Endothelial cell (in vitro differentiated cells): ENCODE results near the gene RNF11. TPM values are rescaled to one million over a fixed set of nuclear protein-coding genes. Genes with fewer than 3 reads are reported as not detected.

Experiments
- DNase-seq: peaks from one replicate; pipeline ENCODE4 v3.0.0; 2021; ENCODE audit warnings: low spot score
- H3K27ac Mint-ChIP-seq: one replicate; pipeline ENCODE4 v1.8.0; 2021; ENCODE audit warnings: mixed read lengths, inconsistent platforms; ENCODE audit not compliant: unreplicated experiment
- H3K27me3 Mint-ChIP-seq: one replicate; pipeline ENCODE4 v1.8.0; 2021; ENCODE audit warnings: mild to moderate bottlenecking, moderate library complexity, mixed read lengths, inconsistent platforms; ENCODE audit not compliant: unreplicated experiment
- H3K36me3 Mint-ChIP-seq: one replicate; pipeline ENCODE4 v1.8.0; 2021; ENCODE audit warnings: mild to moderate bottlenecking, low read depth, mixed read lengths, inconsistent platforms; ENCODE audit not compliant: unreplicated experiment
- H3K4me1 Mint-ChIP-seq: one replicate; pipeline ENCODE4 v1.8.0; 2021; ENCODE audit warnings: mild to moderate bottlenecking, mixed read lengths, inconsistent platforms; ENCODE audit not compliant: unreplicated experiment
- H3K4me3 Mint-ChIP-seq: one replicate; pipeline ENCODE4 v1.8.0; 2021; ENCODE audit warnings: mild to moderate bottlenecking, mixed read lengths, inconsistent platforms; ENCODE audit not compliant: unreplicated experiment
- H3K9me3 Mint-ChIP-seq: one replicate; pipeline ENCODE4 v1.8.0; 2021; ENCODE audit warnings: mixed read lengths, inconsistent platforms; ENCODE audit not compliant: unreplicated experiment
- total RNA-seq: library from RNA; stranded (reverse); fragmentation: NEBNext Ultra II Directional; extraction: Animal tissue kit (Norgen Biotek cat#: 25700); gene quantifications from one replicate; pipeline ENCODE4 v1.2.1, GENCODE V29; 2021; ENCODE audit not compliant: unreplicated experiment
- TF ChIP-seq, protein P1 (sequence below): fragments of 200-600 bp; sonication (generic); IDR thresholded peaks from one replicate; pipeline ENCODE4 v1.5.0; 2021; ENCODE audit warnings: antibody characterized with exemption; ENCODE audit not compliant: unreplicated experiment

Gene RNF11
- total RNA-seq, 1 donor from 2014 or later = 74.1 TPM

DNA sequence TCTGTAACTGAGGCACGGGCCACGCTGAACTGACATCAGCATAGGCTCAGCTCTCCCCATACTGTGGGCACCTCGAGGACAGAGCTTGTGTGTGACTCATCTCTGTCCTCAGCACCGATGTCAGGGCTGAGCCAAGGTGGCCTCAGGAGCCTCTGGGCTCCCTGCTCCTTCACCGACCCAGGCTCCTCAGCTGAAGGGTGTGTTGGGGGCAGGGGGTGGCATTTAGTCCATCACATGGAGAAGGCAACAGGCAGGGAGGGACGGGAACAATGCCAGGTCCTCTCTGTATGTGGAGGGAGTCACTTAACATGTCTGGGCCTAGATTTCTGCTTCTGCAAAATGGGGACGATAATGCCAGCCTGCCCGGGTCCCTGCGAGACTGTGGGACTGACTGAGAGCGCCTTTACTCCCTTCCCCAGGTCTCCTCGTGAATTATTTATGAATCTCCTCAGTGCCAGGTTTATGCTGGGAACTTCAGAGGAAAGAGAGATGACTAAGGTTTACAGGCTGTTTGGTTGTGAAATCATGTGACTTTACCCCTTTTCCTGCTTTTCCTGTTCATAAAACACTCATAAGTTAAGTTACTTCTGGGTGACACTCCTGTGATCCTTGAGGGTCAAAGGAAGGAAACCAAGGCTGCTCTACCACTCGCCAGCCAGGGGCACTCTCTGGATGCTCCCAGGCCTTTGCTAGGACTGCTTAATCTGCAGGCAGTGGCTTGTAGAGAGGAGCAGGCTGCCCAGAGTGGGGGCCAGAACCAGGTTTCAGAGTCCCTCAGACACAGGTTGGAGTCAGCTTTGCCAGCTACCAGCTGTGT lies 78.1 kb downstream of the RNF11 start:
- Mint-ChIP-seq H3K27ac (peak overlapping the region; percentile 42), H3K4me3 (no peak overlapping the region), H3K36me3 (no peaks in the 10 kb centered on the region), H3K27me3 (peaks cover 13% of the 10 kb centered on the region), H3K9me3 (no peaks in the 10 kb centered on the region), H3K4me1 (peaks cover 36% of the 10 kb centered on the region)
- TF ChIP-seq, protein P1, sequence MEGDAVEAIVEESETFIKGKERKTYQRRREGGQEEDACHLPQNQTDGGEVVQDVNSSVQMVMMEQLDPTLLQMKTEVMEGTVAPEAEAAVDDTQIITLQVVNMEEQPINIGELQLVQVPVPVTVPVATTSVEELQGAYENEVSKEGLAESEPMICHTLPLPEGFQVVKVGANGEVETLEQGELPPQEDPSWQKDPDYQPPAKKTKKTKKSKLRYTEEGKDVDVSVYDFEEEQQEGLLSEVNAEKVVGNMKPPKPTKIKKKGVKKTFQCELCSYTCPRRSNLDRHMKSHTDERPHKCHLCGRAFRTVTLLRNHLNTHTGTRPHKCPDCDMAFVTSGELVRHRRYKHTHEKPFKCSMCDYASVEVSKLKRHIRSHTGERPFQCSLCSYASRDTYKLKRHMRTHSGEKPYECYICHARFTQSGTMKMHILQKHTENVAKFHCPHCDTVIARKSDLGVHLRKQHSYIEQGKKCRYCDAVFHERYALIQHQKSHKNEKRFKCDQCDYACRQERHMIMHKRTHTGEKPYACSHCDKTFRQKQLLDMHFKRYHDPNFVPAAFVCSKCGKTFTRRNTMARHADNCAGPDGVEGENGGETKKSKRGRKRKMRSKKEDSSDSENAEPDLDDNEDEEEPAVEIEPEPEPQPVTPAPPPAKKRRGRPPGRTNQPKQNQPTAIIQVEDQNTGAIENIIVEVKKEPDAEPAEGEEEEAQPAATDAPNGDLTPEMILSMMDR = no peak
- no peak for DNase-seq

DNA sequence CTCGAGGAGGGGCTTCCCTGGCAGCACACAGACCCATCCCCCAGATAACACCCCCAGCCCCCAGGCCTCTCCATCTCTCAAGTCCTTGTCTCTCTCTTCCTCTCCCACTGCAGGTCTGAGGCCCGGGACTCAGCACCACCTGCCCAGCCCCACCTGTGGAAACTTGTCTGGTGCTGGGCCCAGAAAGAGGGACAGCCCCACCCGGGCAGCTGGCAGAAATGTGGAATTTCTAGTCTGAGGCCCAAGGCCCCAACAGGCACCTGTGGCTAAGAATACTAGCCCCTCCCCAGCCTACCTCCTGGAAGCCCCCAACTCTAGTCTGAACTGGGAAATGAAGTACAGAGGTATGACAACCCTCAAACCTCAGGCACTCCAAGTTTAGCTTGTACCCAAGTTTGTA lies 78.9 kb downstream of the RNF11 start:
- Mint-ChIP-seq H3K27ac (no peak overlapping the region), H3K4me3 (no peak overlapping the region), H3K36me3 (no peaks in the 10 kb centered on the region), H3K4me1 (peaks cover 38% of the 10 kb centered on the region), H3K27me3 (peaks cover 13% of the 10 kb centered on the region), H3K9me3 (no peaks in the 10 kb centered on the region)
- no peak for DNase-seq
- TF ChIP-seq, protein P1 = no peak

DNA sequence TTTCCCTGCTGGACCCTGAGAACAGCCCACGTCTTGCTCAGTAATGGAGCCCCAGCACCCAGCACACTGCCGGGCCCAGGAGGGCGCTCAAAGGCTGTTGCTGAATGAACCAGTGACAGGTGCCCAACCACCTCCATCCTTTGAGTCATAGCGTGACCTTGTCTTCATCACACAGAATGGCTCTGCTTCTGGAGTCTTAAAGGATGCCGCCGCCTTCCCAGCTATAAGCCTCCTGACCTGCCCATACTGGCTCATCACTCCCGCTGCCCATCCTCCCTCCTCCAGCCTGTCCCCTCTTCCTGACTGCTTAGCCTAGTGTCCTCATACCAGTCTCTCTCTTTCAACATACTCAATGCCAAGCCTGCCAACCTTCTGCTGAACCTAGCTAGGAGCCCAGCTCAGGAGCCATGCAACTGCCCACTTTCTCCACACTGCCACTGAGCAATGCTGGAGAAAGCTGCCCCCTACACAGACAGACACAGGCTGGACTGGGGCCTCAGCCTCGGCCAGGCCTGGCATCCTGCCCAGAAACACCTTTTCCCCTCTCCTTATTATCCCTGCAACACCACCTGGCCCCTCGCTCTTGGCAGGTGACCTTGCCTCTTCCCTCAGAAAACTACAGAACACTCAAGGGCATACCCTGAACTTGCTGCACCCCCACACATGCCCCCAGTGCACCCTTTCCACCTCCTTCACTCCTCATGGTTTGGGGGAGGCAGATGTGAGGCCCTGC lies 80.2 kb downstream of the RNF11 start:
- no peaks in the 10 kb centered on the region for H3K36me3 Mint-ChIP-seq
- H3K4me3 Mint-ChIP-seq = no peak overlapping the region
- H3K27me3 Mint-ChIP-seq = peaks cover 8% of the 10 kb centered on the region
- TF ChIP-seq, protein P1 = no peak
- peaks cover 29% of the 10 kb centered on the region for H3K4me1 Mint-ChIP-seq
- H3K27ac Mint-ChIP-seq = no peak overlapping the region
- no peaks in the 10 kb centered on the region for H3K9me3 Mint-ChIP-seq
- DNase-seq = no peak

DNA sequence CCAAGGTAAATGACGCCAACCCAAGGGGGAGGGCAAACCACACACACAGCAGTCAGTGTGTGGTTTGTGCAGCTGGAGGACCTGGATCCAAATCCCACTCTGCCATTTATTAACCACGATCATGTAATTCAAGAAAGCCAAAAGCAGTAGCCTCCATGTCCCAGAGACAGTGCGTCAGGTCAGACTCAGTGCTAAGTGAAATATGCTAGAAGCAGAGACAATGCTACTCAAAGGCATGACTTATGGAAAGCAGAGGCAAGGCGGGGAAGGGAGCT lies 80.7 kb downstream of the RNF11 start:
- TF ChIP-seq, protein P1 = no peak
- Mint-ChIP-seq H3K27me3 (peaks cover 5% of the 10 kb centered on the region), H3K9me3 (no peaks in the 10 kb centered on the region), H3K36me3 (no peaks in the 10 kb centered on the region), H3K4me1 (peaks cover 24% of the 10 kb centered on the region), H3K4me3 (no peak overlapping the region), H3K27ac (no peak overlapping the region)
- DNase-seq = no peak

DNA sequence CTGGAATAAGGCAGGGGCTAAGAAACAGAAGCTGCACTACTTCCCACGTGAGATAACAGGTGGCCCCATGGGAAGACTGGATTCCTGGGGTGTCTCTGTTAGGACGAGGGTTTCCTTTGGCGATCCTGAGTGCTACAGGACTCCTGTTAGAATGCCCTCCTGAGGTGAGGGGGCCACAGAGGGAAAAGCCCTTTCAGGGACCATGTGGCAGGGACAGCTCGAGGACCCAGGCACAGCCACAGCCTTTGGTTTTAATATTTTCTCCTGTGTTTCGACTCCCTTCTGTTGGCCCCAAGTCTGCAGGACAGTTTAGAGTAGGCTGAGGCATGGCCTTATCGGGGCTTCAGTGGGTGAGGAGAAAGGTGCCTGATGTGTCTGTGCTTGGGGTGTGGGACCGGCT lies 81.7 kb downstream of the RNF11 start:
- Mint-ChIP-seq H3K27me3 (peaks cover 7% of the 10 kb centered on the region), H3K36me3 (no peaks in the 10 kb centered on the region), H3K27ac (no peak overlapping the region), H3K4me1 (peaks cover 20% of the 10 kb centered on the region), H3K4me3 (no peak overlapping the region), H3K9me3 (no peaks in the 10 kb centered on the region)
- DNase-seq = no peak
- TF ChIP-seq, protein P1 = no peak
